ENCODE data around the gene HPSE2.

DNA sequence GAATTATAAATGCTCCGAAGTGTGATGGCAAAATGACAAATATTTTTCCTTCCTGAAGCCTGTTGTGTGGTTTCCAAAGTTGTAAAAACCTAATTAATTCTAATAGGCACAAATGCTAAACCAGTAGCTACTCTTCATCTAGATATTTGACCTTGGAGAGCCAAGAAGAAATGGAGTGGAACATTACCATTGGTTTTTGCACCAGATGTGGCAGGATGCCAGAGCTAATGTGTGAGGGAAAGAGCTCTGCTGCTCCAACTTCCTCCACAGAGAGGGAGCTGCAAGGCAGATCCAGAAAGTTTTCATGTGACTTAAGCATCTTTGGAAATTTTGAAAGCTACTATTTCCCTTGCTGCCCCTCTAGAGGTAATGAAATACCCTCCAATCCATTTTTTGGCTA, 723.8 kb downstream of the HPSE2 start:
- TF ChIP-seq, protein P1, sequence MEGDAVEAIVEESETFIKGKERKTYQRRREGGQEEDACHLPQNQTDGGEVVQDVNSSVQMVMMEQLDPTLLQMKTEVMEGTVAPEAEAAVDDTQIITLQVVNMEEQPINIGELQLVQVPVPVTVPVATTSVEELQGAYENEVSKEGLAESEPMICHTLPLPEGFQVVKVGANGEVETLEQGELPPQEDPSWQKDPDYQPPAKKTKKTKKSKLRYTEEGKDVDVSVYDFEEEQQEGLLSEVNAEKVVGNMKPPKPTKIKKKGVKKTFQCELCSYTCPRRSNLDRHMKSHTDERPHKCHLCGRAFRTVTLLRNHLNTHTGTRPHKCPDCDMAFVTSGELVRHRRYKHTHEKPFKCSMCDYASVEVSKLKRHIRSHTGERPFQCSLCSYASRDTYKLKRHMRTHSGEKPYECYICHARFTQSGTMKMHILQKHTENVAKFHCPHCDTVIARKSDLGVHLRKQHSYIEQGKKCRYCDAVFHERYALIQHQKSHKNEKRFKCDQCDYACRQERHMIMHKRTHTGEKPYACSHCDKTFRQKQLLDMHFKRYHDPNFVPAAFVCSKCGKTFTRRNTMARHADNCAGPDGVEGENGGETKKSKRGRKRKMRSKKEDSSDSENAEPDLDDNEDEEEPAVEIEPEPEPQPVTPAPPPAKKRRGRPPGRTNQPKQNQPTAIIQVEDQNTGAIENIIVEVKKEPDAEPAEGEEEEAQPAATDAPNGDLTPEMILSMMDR (conservative IDR thresholded peaks at IDR 0.05; ENCODE audit: low read depth in 2 of 2) = no peak
- TF ChIP-seq POLR2AphosphoS5 (IDR thresholded peaks at IDR 0.05; ENCODE audit: low read depth) (no peak), EZH2 (IDR thresholded peaks at IDR 0.05; ENCODE audit: low read depth, unreplicated experiment) (no peak), NANOG (IDR thresholded peaks at IDR 0.05; ENCODE audit: borderline replicate concordance) (no peak), ZNF114 (CRISPR knock-in tag; IDR thresholded peaks at IDR 0.05) (no peak)

All from GM23338 (cell line).